Ishikawa (cell line): Measurements from ENCODE around the gene TPRKB.

Source experiments
- EP300 ChIP-seq: IDR thresholded peaks from 2 replicates; pipeline ENCODE4 v1.6.1; 2012; ENCODE audit warnings: borderline replicate concordance
- FOXM1 ChIP-seq: IDR thresholded peaks from 2 replicates; pipeline ENCODE4 v1.6.1; 2012; ENCODE audit warnings: low read depth, borderline replicate concordance
- MAX ChIP-seq: IDR thresholded peaks from 2 replicates; pipeline ENCODE4 v1.6.1; 2012
- RAD21 ChIP-seq: IDR thresholded peaks from 2 replicates; pipeline ENCODE4 v1.6.1; 2012; ENCODE audit warnings: low read depth
- REST ChIP-seq: IDR thresholded peaks from 2 replicates; pipeline ENCODE4 v1.6.1; 2012; ENCODE audit warnings: low read depth, mild to moderate bottlenecking
- TCF12 ChIP-seq: IDR thresholded peaks from 2 replicates; pipeline ENCODE4 v1.6.1; 2012; ENCODE audit warnings: low read depth
- USF1 ChIP-seq: IDR thresholded peaks from 2 replicates; pipeline ENCODE4 v1.6.1; 2012

GRCh38 chr2:73718851-73719621, 18.1 kb downstream of the TPRKB start:
- no peak for TF ChIP-seq MAX
- no peak for TF ChIP-seq TCF12
- TF ChIP-seq USF1: no peak
- TF ChIP-seq FOXM1: no peak
- no peak for TF ChIP-seq REST
- TF ChIP-seq EP300: no peak
- no peak for TF ChIP-seq RAD21
